ENCODE measurements around the gene SCG2. TPM values are rescaled to one million over a fixed set of nuclear protein-coding genes. Genes with fewer than 3 reads are reported as not detected.

SCG2 gene
- total RNA-seq, 1 experiment from 2014 or later = 19.8 TPM

- no peak overlapping the region for H3K4me3 ChIP-seq (replicated peaks in 1 of 2; ENCODE audit: low read depth in 1 of 2, low read length in 2 of 2)
- no peaks in the 10 kb centered on the region for H3K9me2 ChIP-seq (ENCODE audit: insufficient read depth)
- no peak overlapping the region for H3K4me2 ChIP-seq (ENCODE audit: low read length)
- TF ChIP-seq EGR1 (IDR thresholded peaks at IDR 0.05; ENCODE audit: low read depth) (no peak), MAX (IDR thresholded peaks at IDR 0.05) (no peak), REST (IDR thresholded peaks at IDR 0.05; ENCODE audit: low read depth) (no peak), CEBPB (IDR thresholded peaks at IDR 0.05; ENCODE audit: low read depth) (no peak), TCF7L2 (IDR thresholded peaks at IDR 0.05; ENCODE audit: borderline replicate concordance, extremely low read depth, insufficient read depth, insufficient read length) (no peak), EZH2 (IDR thresholded peaks at IDR 0.05) (no peak), CBX3 (IDR thresholded peaks at IDR 0.05; ENCODE audit: low read depth) (no peak), FOSL1 (IDR thresholded peaks at IDR 0.05; ENCODE audit: low read depth) (no peak), ZBTB33 (IDR thresholded peaks at IDR 0.05; ENCODE audit: extremely low read depth, insufficient replicate concordance, low read length) (no peak), ZFX (IDR thresholded peaks at IDR 0.05) (no peak), CTCF (IDR thresholded peaks at IDR 0.05 in 2 of 3, conservative IDR thresholded peaks at IDR 0.05 in 1 of 3; ENCODE audit: borderline replicate concordance in 1 of 3, insufficient read depth in 1 of 3, low read depth in 2 of 3, low read length in 2 of 3) (no peak), SRF (IDR thresholded peaks at IDR 0.05; ENCODE audit: low read depth) (no peak)
- H3K36me3 ChIP-seq (ENCODE audit: control insufficient read depth in 1 of 2, insufficient read depth in 2 of 2, low read length in 2 of 2) = no peaks in the 10 kb centered on the region
- no TSS peak for BruUV-seq (replicated peaks)
- H3K79me2 ChIP-seq (ENCODE audit: insufficient read depth, low read length) = no peaks in the 10 kb centered on the region
- H3K27ac ChIP-seq (ENCODE audit: low read depth, low read length) = no peak overlapping the region
- no peak overlapping the region for H2AFZ ChIP-seq (ENCODE audit: low read depth, low read length, poor library complexity, severe bottlenecking)
- DNase-seq (ENCODE audit: low read depth, low spot score) = no peak
- ChIA-PET CTCF (no interaction called here), POLR2A (no interaction called here), RAD21 (ENCODE audit: low non-redundant PET in 1 of 2, low total read pairs in 2 of 2, uncharacterized antibody in 2 of 2, unreplicated experiment in 2 of 2) (no interaction called here)
- ATAC-seq = no peak
- intact Hi-C loops (cut with micrococcal nuclease) = no loop called here
- H4K20me1 ChIP-seq (ENCODE audit: insufficient read depth) = no peaks in the 10 kb centered on the region
- no peaks in the 10 kb centered on the region for H3K9me3 ChIP-seq (ENCODE audit: control insufficient read depth in 1 of 2, insufficient read depth in 1 of 2, low read depth in 1 of 2, low read length in 2 of 2)
- H3K9ac ChIP-seq (ENCODE audit: low read length) = no peak overlapping the region
- H3K4me1 ChIP-seq (ENCODE audit: control insufficient read depth in 1 of 2, insufficient read depth in 2 of 2, low read length in 2 of 2) = no peaks in the 10 kb centered on the region
- H3K27me3 ChIP-seq (ENCODE audit: insufficient read depth, low read length) = no peaks in the 10 kb centered on the region
Observed at GRCh38 chr2:223632826-223633225, 30.7 kb upstream of the SCG2 start.
